NB4 (cell line): Measurements from ENCODE around the gene OOSP2.

Source experiments
- CTCF ChIP-seq: IDR thresholded peaks from one replicate; pipeline ENCODE4 v1.5.1; 2012; ENCODE audit warnings: low read depth, low read length
- POLR2A ChIP-seq: IDR thresholded peaks from 2 replicates; pipeline ENCODE4 v1.6.1; 2011; ENCODE audit warnings: mild to moderate bottlenecking; ENCODE audit not compliant: insufficient read length; ENCODE audit errors: extremely low read depth

GRCh38 chr11:60077981-60078380 lies 37.8 kb downstream of the OOSP2 start:
- TF ChIP-seq CTCF (no peak), POLR2A (no peak)
